Stimulated activated CD4-positive, alpha-beta T cell treated with anti-CD3 and anti-CD28 coated beads, Interleukin-1b, Interleukin-23, amount 100 ng/mL, for 24 hours (primary cell): ENCODE data around the gene FADS2.

Source experiments
- DNase-seq, 4 experiments: peaks; one replicate each; pipeline ENCODE4 v3.0.0-alpha.2; 2020; ENCODE audit warnings: low read depth in 4 of 4, low spot score in 1 of 4

Gene FADS2

DNA sequence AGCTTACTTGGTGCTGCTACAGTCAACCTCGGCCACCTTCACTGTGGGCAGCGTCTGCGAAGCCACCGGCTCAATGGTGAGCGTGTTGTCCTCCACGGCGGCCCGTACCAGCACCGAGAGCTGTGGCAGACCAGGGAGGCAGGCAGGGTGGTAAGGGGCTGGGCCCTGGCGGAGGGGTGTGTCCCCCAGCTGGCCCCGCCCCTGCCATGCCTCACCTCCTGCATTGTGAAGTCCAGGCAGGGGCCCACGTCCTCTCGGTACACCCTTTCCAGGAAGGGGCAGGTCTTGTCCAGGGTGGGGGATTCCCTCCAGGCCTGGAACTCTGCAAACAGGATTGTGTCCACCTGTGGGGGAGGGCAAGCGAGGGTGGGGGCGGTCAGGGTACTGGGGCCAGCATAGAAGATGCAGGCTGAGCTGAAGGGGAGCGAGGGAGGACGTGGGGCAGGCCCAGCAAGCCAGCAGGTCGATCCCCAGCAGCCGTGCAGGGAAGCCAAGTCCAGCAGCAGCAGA is 76.5 kb downstream of the FADS2 start:
- DNase-seq = no peak

DNA sequence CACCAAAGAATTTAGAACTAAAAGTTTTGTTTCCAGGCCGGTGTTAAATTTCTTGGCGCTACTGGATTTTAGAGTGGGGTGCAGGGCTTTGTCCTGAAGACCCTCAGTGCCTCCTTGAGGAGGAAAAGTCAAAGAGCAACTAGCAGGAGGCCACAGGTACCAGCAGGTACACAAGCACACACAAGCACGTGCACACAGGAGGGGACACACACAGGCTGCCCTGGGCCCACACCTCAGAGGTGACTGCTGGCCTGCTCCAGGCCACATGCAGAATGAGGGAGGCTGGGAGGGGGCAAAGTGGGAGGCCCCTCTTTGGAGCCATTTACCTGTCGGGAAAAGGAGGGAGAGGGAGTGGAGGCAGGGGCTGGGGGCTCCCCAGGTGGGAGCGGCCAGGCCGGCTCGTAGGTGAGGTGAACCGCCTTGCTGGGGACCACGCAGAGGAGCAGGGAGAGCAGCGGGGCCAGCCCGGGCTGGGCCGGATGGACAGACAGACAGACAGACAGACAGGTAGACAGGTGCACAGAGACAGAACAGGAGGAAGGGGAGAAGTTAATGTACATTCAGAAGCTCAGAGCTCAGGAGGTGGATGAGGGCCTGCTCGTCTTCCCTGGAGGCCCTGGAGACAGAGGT is 77.1 kb downstream of the FADS2 start:
- no peak for DNase-seq

DNA sequence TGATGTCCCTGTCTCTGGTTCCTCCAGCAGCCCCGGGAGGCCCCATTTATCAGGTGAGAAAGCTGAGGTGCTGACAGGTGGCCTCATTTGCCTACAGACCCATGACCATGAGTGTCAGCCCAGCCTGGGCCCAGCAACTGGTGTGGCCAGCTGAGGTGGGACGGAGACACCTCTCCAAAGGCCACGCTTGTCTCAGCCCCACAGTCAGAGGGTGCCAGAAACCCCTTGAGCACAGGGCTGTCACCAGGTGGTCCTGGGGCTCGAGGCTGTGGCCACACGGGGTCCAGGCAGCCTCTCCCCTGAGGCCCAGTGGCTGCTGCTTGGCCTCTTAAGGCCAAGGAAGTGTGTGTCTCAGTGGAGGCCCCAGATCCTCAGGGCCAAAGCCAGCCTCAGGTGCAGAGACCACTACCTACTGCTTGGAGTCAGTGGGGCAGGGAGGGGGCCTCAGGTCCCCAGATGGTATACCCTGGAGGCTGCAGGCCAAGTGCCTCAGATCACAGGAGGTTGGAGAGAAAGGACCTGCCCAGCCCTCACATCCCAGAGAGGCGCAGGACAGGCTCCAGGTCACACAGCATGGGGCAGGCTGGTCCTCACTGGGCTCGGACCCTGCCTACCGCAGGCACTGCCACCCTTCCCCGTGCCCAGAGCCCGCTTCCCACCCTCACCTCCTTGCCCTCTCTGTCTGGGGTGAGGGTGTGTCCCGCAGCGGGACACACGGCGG is 77.9 kb downstream of the FADS2 start:
- DNase-seq = no peak

DNA sequence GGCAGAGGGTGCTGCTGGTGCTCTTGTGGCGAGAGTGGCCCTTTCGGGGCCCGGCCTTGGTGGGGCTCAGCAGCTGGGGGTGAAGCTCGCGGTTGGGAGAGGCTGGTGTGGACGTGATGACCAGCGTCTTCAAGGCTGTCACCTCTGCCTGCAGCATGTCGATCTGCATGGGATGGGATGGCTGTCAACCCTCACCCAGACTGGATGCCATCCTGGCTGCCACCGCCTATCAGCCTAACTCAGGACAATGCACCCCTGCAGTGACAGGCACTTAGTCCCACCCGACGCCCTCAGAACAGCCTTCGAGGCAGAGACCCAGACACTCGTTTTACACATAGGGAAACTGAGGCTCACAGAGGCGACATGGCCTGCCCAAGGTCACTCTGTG is 78.4 kb downstream of the FADS2 start:
- DNase-seq = no peak

DNA sequence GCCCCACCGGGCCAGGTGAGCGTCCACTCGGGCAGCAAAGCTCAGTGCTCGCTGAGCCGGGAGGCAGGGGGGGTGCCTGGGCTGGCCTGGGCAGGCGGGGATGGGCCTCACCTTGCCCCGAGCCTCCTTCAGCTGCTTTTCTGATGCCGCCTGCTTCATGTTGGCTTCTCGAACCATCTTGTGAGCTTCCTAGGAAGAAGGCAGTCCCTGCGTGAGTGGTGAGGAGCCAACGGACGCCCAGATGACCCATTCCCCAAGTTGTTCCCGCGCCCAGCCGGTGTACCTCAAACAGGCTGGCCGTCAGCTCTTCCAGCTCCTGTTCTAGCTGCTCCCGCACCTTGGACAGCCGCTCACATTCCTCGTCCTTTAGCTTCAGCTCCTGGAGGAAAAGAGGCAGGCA is 79.2 kb downstream of the FADS2 start:
- no peak for DNase-seq

DNA sequence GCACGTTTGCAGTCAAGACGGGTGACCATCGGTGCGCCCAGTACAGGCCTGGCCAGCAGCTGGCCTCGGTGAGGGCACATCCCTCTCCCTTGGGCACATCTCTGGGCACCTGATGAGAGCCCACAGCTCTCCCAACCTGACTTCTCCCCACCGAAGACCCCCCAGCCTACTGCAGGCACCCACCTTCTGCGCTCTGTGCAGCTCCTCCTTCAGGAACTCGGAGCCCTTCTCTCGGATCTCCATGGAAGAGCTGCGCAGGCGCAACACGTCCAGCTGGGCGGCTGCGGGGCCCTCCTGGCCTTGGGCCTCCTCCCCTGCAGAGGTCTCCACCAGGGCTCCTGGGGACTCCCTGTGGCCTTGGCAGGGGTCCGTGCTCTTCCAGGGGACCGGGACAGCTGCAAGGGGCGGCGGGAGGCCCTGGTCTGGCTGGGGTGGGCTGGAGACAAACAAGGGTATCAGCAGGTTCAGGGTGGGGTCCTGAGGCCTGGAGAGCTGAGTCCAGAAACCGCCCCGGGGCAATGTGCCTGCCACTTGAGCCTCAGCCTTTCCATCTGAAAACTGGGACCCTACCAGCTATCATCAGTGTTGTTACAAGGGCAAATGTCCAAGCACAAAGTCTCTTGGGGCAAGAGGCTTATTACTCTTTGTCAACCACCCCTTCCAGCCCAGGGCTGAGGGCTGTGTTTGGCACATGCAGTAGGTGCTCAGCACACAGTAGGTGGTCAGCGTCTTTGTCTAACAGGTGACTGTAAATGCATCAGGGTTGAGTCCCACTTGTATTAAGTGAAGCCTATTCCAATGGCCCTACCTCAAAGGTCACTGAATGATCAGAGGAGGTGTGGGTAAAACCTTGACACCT is 80.0 kb downstream of the FADS2 start:
- DNase-seq = no peak

DNA sequence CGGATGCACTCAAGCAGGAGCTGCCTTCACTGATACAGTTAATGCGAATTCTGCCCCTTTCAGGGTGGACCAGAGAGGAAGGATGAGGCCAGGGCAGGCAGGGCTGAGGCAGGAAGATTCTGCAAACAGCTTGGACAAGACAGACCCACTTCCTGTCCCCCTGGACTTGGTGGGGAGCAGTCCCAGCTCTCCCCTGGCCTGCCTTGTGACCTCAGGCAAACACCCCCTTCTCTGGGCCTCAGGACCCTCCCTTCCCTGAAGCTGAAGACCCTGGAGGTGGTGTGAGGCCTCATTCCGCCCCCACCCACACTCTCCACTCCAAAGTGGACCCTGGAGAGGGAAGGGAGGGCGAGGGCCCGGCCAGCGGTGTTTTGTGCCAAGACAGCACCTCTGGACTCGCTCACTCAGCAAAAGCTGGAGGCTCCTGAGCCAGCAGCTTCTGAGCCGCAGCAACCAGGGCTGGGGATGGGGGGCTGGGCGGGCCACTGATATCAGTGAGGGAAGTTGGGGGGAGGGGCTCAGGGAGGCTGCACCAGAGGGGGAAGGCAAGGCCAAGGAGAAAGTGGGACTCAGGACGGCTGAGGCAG is 80.7 kb downstream of the FADS2 start:
- DNase-seq = no peak

DNA sequence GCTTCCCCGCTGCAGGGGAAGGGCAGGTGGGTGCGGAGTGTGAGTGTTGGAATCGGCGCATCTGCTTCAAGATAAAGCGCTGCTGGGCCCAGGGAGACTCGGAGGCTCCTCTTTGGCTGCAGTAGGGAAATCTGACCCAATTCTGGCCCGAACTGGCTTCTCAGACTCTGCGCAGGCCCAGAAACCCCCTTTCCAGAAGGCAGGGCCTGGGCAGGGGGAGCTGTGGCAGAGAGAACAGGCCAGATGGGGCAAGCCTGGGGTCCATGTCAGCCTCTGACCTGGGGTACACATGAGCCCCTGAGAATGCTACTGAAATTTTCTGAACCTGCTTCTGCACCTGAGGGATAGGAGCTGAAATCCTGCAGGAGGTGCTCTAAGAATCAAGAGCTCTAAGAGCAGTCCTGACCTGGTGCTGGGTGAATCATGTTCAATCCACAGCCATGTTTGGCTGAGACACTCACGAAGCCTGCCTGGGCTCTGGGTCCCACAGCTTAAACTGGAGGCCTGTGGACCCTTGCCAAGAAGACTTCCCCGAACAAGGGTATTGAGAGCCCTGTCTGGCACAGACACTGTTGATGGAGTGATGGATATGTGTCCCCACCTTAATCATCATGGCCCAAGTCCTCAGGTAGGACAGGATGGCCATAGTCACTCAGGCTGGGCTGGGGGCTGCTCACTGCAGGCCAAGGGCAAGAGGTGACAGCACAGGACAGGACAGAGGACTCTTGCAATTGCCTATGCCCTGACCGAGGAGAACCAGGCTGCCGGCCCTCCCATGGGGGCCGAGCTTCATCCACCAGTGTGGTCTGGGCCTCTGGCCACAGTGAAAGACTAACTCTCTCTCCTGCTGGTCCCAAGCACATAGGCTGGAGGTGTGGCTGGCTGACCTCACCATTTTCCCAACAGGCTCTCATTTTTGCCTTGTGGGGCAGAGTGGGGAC is 82.4 kb downstream of the FADS2 start:
- DNase-seq = no peak

DNA sequence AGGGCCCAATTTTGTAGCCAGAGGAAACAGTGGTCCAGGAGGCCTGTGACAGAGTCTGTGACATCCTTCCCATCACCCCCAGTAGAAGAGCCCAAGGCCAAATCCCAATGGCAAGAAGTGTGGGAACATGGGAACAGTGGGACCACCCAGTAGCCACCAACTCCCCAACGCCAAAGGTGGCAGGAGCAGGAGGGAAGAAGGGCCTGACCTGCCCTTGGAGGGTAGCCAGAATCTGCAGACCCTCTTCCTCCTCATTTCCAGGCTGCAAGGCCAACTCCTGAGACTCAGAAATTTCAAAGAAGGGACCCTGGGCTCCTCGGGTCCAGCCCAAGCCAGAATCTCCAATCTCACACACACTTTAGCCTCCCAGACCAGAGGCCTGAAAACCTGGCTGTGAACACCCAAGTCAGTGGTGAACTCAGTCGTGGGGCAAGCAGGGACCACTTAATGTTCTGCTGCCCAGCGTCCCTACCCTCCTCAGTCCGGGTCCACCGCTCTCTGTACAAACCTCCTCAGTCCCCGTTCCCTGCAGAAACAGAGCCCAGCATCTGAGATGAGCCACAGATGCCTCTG is 83.1 kb downstream of the FADS2 start:
- no peak for DNase-seq

DNA sequence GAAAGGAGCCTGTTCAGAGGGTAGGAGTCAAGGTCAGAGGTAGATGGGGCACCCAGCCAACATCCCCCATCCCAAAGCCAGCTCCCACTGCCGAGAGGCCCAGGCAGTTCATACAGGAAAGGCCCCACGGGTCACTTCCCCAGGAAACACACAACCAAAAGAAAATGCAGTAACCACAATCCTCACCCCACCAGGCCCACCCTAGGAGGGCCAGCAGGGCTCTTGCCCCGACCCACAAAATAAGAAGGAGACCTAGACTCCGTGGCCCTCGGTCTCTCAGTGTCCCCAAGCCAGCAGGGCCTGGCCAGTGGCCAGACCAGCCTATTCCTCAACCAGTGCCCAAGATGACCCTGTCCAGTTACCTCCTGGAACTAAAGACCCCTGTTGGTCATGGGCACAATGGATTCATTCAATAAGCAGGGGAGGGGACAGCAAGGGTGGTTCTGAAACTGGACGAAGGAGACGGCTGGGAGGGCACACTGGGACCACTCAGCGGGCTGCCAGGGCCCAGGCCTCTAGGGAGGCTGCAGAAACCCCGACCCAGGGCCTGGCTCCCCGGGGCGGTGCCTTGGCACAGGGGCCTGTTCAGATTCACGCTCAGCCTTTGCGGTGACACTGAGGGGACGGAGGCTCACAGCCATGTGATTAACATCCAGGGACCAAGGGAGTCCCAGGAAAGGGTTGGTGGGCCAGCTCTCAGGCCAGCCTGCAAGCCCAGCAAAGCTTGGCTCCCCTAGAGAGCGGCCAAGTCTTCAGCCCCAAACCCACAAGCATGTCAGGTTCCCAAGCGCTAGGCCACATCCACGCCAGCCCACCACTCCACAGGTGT is 83.8 kb downstream of the FADS2 start:
- no peak for DNase-seq

DNA sequence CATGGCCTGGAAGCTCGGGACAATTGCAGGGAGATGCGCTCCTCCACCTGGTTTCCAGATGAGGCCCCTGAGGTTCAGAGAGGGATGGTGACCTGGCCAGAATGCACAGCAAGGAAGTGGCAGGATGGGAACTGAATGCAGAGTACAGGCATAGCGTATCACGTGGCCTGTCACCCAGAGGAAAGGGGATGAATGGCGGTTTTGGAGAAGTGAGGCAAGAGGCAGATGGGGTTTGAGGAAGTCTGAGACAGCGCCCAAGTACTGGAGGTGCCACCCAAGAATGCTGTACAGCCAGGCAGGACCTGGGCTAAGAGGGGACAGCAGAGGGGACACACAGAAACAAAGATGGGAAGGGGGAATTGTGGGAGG is 84.4 kb downstream of the FADS2 start:
- no peak for DNase-seq

DNA sequence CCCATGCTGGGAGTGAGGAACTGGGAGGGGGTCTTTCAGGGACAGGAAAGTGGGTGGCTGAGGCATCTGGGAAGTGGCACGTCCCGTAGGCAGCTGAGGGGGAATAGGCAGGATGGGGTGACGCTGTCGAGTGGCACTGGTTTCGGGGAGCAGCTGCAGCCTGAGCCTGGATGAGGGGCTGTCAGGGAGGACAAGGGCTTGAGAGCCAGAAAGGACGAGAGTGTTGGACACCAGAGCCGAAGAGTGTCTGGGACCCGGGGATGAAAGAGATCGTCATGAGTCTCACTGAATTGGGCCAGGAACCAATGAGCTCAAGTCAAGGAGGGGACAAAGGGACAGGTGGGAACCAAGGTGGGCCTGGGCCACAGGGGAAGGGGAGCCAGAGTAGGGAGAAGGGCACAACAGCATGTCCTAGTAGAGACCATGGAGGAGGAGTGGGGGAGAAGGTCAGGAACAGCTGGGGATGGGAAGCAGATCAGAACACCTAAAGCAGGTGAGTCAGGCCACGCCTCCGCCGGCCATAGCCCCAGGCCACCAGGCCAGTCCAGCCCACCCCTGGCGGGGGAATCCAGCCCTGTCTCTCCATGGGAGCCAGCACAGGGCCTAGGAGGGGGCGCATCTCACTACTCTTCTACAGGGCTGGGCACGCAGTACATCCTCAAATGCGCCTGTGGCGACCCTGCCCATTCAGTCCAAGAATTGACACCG is 85.0 kb downstream of the FADS2 start:
- DNase-seq = no peak

DNA sequence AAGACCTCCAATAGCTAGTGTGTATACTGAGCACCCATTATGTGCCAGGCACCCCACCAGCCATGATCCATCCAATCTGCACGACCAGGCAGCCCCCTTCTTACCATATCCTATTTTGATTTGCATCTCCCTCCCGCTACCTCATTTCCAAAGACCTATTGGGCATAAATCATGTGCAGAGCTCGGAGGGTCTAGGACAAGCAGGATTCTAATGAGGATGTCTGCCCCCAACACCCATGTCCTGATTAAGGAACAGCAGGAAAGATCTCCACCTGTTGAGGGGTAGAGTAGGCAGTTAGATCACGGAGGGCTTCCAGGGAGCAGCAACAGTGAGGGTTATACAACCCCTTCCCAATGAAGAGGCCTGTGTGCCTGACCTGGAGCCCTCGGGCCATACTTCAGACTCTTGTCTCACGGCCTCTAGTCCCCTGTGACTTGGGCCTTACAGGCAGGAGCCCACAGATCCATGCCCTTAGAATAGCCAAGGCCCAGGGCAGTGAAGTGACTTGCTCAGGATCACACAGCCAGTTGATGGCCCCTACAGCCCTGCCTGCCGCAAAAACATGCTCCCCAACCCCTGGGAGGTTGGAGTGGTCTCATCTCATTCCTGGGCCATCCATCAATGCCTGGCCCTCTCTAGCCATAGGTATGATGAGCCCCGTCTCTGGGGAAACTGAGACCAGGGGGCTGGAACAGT is 85.7 kb downstream of the FADS2 start:
- no peak for DNase-seq

DNA sequence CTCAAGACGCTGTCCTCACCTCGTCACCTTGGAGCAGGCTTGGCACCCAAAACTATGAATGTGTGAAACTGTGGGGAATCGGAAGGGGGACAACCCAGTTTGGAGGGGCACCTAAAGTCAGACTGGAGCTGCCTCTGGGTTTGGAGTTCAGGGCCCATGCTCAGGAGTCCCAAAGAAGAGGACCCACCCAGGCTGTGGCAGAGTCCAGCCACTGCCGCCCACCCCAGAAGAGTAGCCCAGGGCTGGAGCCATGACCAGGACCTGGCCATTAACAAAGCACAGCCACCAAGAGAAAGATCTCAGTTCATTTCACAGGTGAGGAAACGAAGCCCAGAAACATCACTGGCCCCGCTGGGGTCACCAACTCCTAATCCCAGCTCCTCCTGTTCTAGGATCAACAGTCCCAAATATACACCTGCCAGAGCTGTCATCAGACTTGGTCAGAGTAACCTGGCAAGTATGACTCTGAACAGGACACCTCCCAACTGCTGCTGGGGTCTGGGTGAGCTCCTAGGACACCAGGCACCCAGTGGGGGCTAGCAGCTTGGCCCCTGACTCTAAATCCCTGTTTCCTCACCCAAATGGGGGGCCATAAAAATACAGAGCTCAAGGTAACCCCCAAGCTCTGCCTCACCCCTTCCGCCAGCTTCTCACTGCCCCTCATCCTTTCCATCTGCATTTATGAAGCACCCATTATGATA is 86.5 kb downstream of the FADS2 start:
- no peak for DNase-seq

DNA sequence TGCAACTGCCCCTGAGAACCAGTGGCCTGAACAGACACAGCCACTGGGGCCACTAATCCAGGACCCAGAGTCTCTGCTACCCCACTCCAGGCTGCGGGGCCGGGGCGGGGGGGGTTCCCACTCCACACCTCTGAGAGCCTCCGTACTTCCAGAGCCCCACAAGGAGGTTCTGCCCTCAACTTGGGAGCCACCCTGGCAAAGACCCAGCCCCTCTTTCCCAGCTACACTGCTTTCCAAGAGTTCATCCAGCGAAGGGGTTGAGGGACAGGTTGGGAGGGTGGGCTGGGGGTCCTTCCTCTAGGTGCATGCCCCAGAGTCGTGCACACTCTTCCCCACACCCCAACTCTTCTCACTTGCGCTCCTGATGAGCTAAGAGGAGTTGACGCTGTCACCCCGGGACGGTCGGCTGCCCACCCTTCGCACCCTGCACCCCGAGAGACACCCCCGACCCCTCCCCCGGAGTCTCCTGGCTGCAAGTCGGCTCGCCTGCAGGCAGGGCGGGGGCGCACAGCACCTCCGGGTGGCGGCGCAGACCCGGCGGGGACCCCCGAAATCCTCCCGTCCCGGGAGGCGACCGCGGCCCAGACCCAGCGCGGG is 88.7 kb downstream of the FADS2 start:
- DNase-seq = no peak
